H1 (cell line): ENCODE data around the gene CAMK1G.

Experiments used
- ASH2L ChIP-seq: fragments of 200-600, 300-600 bp; sonication (generic); IDR thresholded peaks from one replicate; pipeline ENCODE4 v1.7.1; 2017; ENCODE audit warnings: low read length
- CTCF ChIP-seq, 3 experiments: IDR thresholded peaks; 1 replicate in 2 of 3; 2 replicates in 1 of 3; pipeline versions ENCODE4 v1.5.1 to v1.6.1; 2011; ENCODE audit warnings: low read length in 3 of 3, mild to moderate bottlenecking in 3 of 3, inconsistent platforms in 2 of 3, low read depth in 1 of 3, moderate library complexity in 1 of 3; ENCODE audit not compliant: insufficient read depth in 1 of 3; ENCODE audit errors: control extremely low read depth in 1 of 3
- EP300 ChIP-seq, 2 experiments: IDR thresholded peaks; 1 replicate in 1 of 2; 2 replicates in 1 of 2; pipeline ENCODE4 v1.6.1; 2011 to 2012; ENCODE audit warnings: low read depth in 2 of 2, low read length in 2 of 2, mild to moderate bottlenecking in 2 of 2, borderline replicate concordance in 1 of 2, inconsistent platforms in 1 of 2, moderate library complexity in 1 of 2
- EZH2 ChIP-seq: fragments of 200-600 bp; sonication (generic); IDR thresholded peaks from 2 replicates; pipeline ENCODE4 v1.7.1; 2012; ENCODE audit warnings: low read depth, mild to moderate bottlenecking, moderate library complexity, low read length, inconsistent platforms; ENCODE audit not compliant: severe bottlenecking
- KDM1A ChIP-seq: fragments of 200-600, 300-600 bp; sonication (generic); IDR thresholded peaks from 2 replicates; pipeline ENCODE4 v1.7.1; 2016; ENCODE audit warnings: mild to moderate bottlenecking, low read length, borderline replicate concordance
- POLR2A ChIP-seq, 2 experiments: IDR thresholded peaks; 1 replicate in 1 of 2; 2 replicates in 1 of 2; pipeline ENCODE4 v1.6.1; 2011; ENCODE audit warnings: low read depth in 2 of 2, low read length in 2 of 2, mild to moderate bottlenecking in 2 of 2; ENCODE audit errors: control extremely low read depth in 1 of 2
- POLR2AphosphoS5 ChIP-seq: IDR thresholded peaks from 2 replicates; pipeline ENCODE4 v1.6.1; 2011; ENCODE audit warnings: low read depth, low read length
- SP1 ChIP-seq: IDR thresholded peaks from 2 replicates; pipeline ENCODE4 v1.6.1; 2011; ENCODE audit warnings: low read depth, low read length
- TCF12 ChIP-seq: IDR thresholded peaks from 2 replicates; pipeline ENCODE4 v1.6.1; 2011; ENCODE audit warnings: low read depth, mild to moderate bottlenecking, low read length

- TF ChIP-seq EP300 (IDR thresholded peaks at IDR 0.05; ENCODE audit: borderline replicate concordance in 1 of 2, low read depth in 2 of 2, low read length in 2 of 2) (no peak), POLR2A (IDR thresholded peaks at IDR 0.05; ENCODE audit: control extremely low read depth in 1 of 2, low read depth in 2 of 2, low read length in 2 of 2) (no peak), POLR2AphosphoS5 (no peak), EZH2 (no peak), KDM1A (no peak), SP1 (no peak), CTCF (IDR thresholded peaks at IDR 0.05; ENCODE audit: control extremely low read depth in 1 of 3, insufficient read depth in 1 of 3, low read depth in 1 of 3, low read length in 3 of 3) (no peak), TCF12 (no peak), ASH2L (no peak)
Measured at GRCh38 chr1:209661071-209661470, 77.6 kb downstream of the CAMK1G start.
